ENCODE data around the gene CROCC2. TPM values are rescaled to one million over a fixed set of nuclear protein-coding genes. Genes with fewer than 3 reads are reported as not detected.
A peak's percentile ranks its signal among the peaks of the same experiment; 100 is the strongest.

Gene CROCC2
- total and polyA plus RNA-seq, 2 of the 13 experiments (the other 11 are each of a cell fraction or from before 2014, with no cell fraction given) = not detected

DNA sequence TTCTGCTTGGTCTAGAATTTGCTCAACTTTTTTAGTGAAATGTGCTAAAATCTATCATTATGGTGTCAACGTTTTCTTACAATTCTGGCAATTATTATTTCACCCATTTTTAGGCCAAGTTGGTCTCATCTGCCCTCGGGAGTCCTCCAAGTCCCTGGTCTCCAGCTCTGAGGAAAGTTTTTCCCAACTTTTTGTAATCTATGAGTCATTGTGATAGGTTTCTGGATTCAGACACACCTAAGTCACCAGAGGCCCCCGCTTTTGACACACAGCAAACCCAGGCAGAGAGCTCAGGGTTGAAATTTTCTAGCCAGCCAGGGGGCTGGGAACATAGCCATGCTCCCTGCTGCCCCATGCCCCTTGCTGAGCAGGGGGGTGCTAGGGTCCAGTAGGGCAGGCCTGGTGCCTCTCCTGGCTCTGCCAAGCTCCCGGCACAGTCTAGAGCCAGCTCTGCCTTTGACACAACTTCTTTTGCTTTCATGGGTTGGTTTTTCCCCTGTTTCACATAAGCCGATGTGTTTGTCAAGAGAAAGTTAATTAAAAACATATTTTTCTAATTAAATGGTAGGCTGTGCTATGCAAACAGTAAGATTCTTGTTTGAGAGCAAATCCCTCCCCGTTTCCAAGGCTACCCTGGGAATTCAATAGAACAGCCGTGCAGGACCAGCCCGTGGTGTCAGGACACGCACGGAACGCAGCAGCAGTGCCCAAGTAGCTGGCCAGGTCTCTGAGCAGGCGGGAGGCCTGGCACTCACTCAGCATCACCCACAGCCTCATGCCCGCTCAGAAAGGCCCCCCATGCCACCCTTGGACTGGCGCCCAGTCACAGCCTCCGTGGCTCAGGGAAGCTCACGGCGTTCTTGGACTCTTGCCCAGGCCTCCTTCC lies 66.7 kb downstream of the CROCC2 start:
- Histone ChIP-seq H3K9ac (ENCODE audit: insufficient read depth, low read depth, low read length) (no peak overlapping the region), H3K79me2 (ENCODE audit: insufficient read depth, low read length) (no peaks in the 10 kb centered on the region), H3K4me2 (ENCODE audit: low read depth, low read length) (no peak overlapping the region), H3K4me1 (ENCODE audit: insufficient read depth, low read length) (peaks cover 34% of the 10 kb centered on the region), H3K27ac (ENCODE audit: extremely low read length, insufficient read depth, low read length) (no peak overlapping the region), H2AFZ (ENCODE audit: low read length) (no peak overlapping the region), H3K9me3 (ENCODE audit: low read length) (no peaks in the 10 kb centered on the region), H3K27me3 (ENCODE audit: control insufficient read depth in 1 of 2, insufficient read depth in 2 of 2, low read length in 2 of 2) (peaks cover 9 to 48% of the 10 kb centered on the region in 2 experiments; a peak in 4 of 5 replicates), H3K4me3 (replicated peaks in 1 of 3; ENCODE audit: insufficient read depth in 1 of 3, low read depth in 2 of 3, low read length in 3 of 3) (no peak overlapping the region), H4K20me1 (ENCODE audit: insufficient read depth, low read length) (no peaks in the 10 kb centered on the region), H3K36me3 (replicated peaks in 1 of 2; ENCODE audit: control insufficient read depth in 1 of 2, insufficient read depth in 2 of 2, low read length in 2 of 2) (no peaks in the 10 kb centered on the region)
- no peak for ATAC-seq
- ChIA-PET POLR2A (no interaction called here), CTCF (ENCODE audit: low intra/inter-chr PET ratio, low total read pairs) (no interaction called here)
- BruUV-seq (replicated peaks) = no TSS peak
- 21% methylated on average over 17 of the region's 17 CpGs for WGBS (ENCODE audit: low lambda C conversion rate)
- TF ChIP-seq HNRNPL (IDR thresholded peaks at IDR 0.05; ENCODE audit: low read depth, low read length) (peak; percentile 73; the same call in 1 of the 2 replicates), HNRNPLL (IDR thresholded peaks at IDR 0.05; ENCODE audit: low read depth, low read length, poor library complexity, severe bottlenecking) (peak; percentile 22), ZNF678 (CRISPR knock-in tag; IDR thresholded peaks at IDR 0.05) (no peak)
- in situ Hi-C loops (cut with HindIII; ENCODE audit: extremely low pct_ligation_motif_present, low pct_unique_long_range_greater_than_20kb) (no loop called here), intact Hi-C loops (cut with micrococcal nuclease; ENCODE audit: unreplicated experiment) (no loop called here)
- no peak for DNase-seq (ENCODE audit: low spot score)
- FAIRE-seq = no peak

DNA sequence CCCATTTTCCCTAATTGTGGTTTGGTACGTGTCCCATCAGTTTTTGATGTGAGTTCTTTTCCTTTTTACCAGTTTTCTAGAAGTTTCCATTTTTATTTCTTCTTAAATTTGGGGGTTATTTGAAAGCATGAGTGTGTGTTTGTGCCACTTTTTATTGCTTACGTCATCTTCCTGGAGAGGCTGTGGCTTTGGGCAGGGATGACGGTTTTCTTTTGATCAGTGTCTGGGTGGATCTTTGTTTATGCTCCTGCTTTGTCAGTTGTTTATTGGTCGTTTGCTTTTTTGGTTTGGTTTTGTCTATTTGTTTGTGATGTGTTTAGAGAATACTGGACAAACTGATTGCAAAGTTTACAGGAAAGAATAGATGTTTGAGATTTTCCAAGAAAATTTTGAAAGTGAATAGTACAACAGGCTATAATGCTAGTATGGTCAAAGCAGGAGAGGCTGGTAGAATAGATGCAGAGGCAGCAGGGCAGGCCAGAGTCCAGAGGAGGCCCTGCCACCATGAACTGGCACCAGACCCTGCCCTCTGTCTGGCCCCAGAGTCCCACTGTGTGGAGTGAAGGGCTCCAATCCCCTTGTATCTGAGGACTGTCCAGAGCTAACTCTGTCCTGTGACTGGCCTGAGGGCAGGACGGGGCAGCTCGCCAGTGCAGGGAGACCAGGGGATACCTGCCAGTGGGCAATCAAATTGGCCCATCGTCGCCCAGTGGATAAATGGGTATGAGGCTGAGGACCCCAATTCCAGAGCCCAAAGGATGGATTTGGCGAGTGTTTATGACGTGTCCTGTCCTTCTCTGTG lies 68.8 kb downstream of the CROCC2 start:
- H4K20me1 ChIP-seq (ENCODE audit: insufficient read depth, low read length) = no peaks in the 10 kb centered on the region
- in situ Hi-C loops (cut with HindIII; ENCODE audit: extremely low pct_ligation_motif_present, low pct_unique_long_range_greater_than_20kb) (no loop called here), intact Hi-C loops (cut with micrococcal nuclease; ENCODE audit: unreplicated experiment) (no loop called here)
- FAIRE-seq (no peak), DNase-seq (ENCODE audit: low spot score) (no peak), ATAC-seq (no peak; the same call in 2 of the 3 replicates)
- H3K9ac ChIP-seq (ENCODE audit: insufficient read depth, low read depth, low read length) = no peak overlapping the region
- ChIA-PET POLR2A (interaction anchor here (0.9 kb wide), 1 partner anchor 9 kb away, joined by 3 read pairs; no protein-coding TSS in a partner anchor), CTCF (ENCODE audit: low intra/inter-chr PET ratio, low total read pairs) (no interaction called here)
- H3K27ac ChIP-seq (ENCODE audit: extremely low read length, insufficient read depth, low read length) = no peak overlapping the region
- no peaks in the 10 kb centered on the region for H3K79me2 ChIP-seq (ENCODE audit: insufficient read depth, low read length)
- H3K36me3 ChIP-seq (replicated peaks in 1 of 2; ENCODE audit: control insufficient read depth in 1 of 2, insufficient read depth in 2 of 2, low read length in 2 of 2) = no peaks in the 10 kb centered on the region
- H3K27me3 ChIP-seq (ENCODE audit: control insufficient read depth in 1 of 2, insufficient read depth in 2 of 2, low read length in 2 of 2) = peaks cover 9 to 48% of the 10 kb centered on the region in 2 experiments; a peak in 4 of 5 replicates
- H3K4me3 ChIP-seq (replicated peaks in 1 of 3; ENCODE audit: insufficient read depth in 1 of 3, low read depth in 2 of 3, low read length in 3 of 3) = no peak overlapping the region
- no peak overlapping the region for H3K4me2 ChIP-seq (ENCODE audit: low read depth, low read length)
- 35% methylated on average over 10 of the region's 10 CpGs for WGBS (ENCODE audit: low lambda C conversion rate)
- TF ChIP-seq ATF7 (IDR thresholded peaks at IDR 0.05) (peak; percentile 94), ATF7 (CRISPR knock-in tag; IDR thresholded peaks at IDR 0.05) (no peak), MAFK (conservative IDR thresholded peaks at IDR 0.05 in 1 of 2, IDR thresholded peaks at IDR 0.05 in 1 of 2; ENCODE audit: low read length in 2 of 2) (peak in 1 of 2 experiments; percentile 27; a peak in 2 of 4 replicates), REXO4 (CRISPR knock-in tag; IDR thresholded peaks at IDR 0.05; ENCODE audit: borderline replicate concordance) (0 out of 2 replicates have a peak, but pooled peaks have one; percentile 25), ASH2L (IDR thresholded peaks at IDR 0.05; ENCODE audit: insufficient read length, low read depth, low read length) (no peak), ZNF678 (CRISPR knock-in tag; IDR thresholded peaks at IDR 0.05) (no peak), SRF (IDR thresholded peaks at IDR 0.05; ENCODE audit: low read depth, low read length) (no peak), CREB1 (IDR thresholded peaks at IDR 0.05) (peak; percentile 87), CREB1 (CRISPR knock-in tag; IDR thresholded peaks at IDR 0.05) (no peak), NFKB2 (CRISPR knock-in tag; IDR thresholded peaks at IDR 0.05; ENCODE audit: borderline replicate concordance) (no peak), MBNL3 (CRISPR knock-in tag; conservative IDR thresholded peaks at IDR 0.05) (no peak), TEAD3 (CRISPR knock-in tag; optimal IDR thresholded peaks at IDR 0.05; ENCODE audit: borderline replicate concordance) (no peak), ZNF253 (CRISPR knock-in tag; IDR thresholded peaks at IDR 0.05; ENCODE audit: borderline replicate concordance) (no peak)
- no peaks in the 10 kb centered on the region for H3K9me3 ChIP-seq (ENCODE audit: low read length)
- BruUV-seq (replicated peaks) = no TSS peak
- H3K4me1 ChIP-seq (ENCODE audit: insufficient read depth, low read length) = peaks cover 13% of the 10 kb centered on the region
- no peak overlapping the region for H2AFZ ChIP-seq (ENCODE audit: low read length)

Measured in HepG2 (cell line).